Neural crest cell (in vitro differentiated cells): ENCODE results near the gene MEIG1. TPM values are rescaled to one million over a fixed set of nuclear protein-coding genes. Genes with fewer than 3 reads are reported as not detected.

Source experiments
- DNase-seq: peaks from one replicate; pipeline ENCODE4 v3.0.0; 2021; ENCODE audit warnings: low read depth, mixed read lengths, low spot score
- H3K27ac Mint-ChIP-seq: one replicate; pipeline ENCODE4 v1.8.0; 2021; ENCODE audit warnings: mild to moderate bottlenecking, mixed read lengths; ENCODE audit not compliant: unreplicated experiment
- H3K27me3 Mint-ChIP-seq: 2 replicates; pipeline ENCODE4 v1.8.0; 2021; ENCODE audit warnings: low read depth, mild to moderate bottlenecking, mixed read lengths
- H3K36me3 Mint-ChIP-seq: 2 replicates; pipeline ENCODE4 v1.8.0; 2021; ENCODE audit warnings: low read depth, mild to moderate bottlenecking, mixed read lengths
- H3K4me1 Mint-ChIP-seq: 2 replicates; pipeline ENCODE4 v1.8.0; 2021; ENCODE audit warnings: mixed read lengths
- H3K4me3 Mint-ChIP-seq: one replicate; pipeline ENCODE4 v1.8.0; 2021; ENCODE audit warnings: mild to moderate bottlenecking, mixed read lengths
- H3K9me3 Mint-ChIP-seq: 2 replicates; pipeline ENCODE4 v1.8.0; 2021; ENCODE audit warnings: mixed read lengths
- CTCF ChIP-seq: fragments of 200-600 bp; sonication (generic); conservative IDR thresholded peaks from 2 replicates; pipeline ENCODE4 v1.5.0; 2021; ENCODE audit warnings: antibody characterized with exemption, mild to moderate bottlenecking
- total RNA-seq: library from RNA; stranded (reverse); gene quantifications from 2 replicates; pipeline ENCODE4 v1.2.1, GENCODE V29; 2021

MEIG1 gene
- total RNA-seq, 1 donor from 2014 or later = 1.6 TPM

DNA sequence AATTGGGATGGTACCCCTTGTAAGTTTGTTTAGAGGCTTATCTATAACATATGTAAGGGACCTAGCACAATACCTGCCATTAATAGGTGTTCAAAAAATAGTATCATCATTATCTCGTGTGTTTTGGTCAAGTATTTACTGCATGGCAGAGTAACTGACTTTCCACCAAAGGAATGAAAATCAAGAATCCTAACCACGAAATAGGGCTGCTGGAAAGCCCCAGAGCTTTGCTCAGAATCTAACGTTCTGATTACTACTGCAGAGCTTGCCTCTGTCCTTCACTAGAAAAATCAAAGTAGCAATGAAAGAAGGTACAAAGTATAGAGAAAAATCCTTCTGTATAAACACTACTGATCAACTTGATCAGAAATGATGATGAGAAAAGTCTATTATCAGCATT, 40.2 kb upstream of the MEIG1 start:
- Mint-ChIP-seq H3K4me3 (no peak overlapping the region), H3K9me3 (peaks cover 19% of the 10 kb centered on the region), H3K27ac (no peak overlapping the region), H3K36me3 (peaks cover 73% of the 10 kb centered on the region), H3K4me1 (no peaks in the 10 kb centered on the region), H3K27me3 (no peaks in the 10 kb centered on the region)
- no peak for DNase-seq
- no peak for TF ChIP-seq CTCF

- H3K4me3 Mint-ChIP-seq = no peak overlapping the region
Observed at GRCh38 chr10:14924013-14924412, 35.2 kb upstream of the MEIG1 start.

GRCh38 chr10:14925268-14925667, 33.9 kb upstream of the MEIG1 start:
- Mint-ChIP-seq H3K27me3 (no peaks in the 10 kb centered on the region), H3K9me3 (no peaks in the 10 kb centered on the region), H3K36me3 (peaks cover 35% of the 10 kb centered on the region), H3K27ac (no peak overlapping the region), H3K4me1 (no peaks in the 10 kb centered on the region), H3K4me3 (no peak overlapping the region)
- DNase-seq = no peak
- TF ChIP-seq CTCF = no peak

More at GRCh38 chr10:14924013-14924412, 35.2 kb upstream of the MEIG1 start:
- no peaks in the 10 kb centered on the region for H3K4me1 Mint-ChIP-seq
- H3K27ac Mint-ChIP-seq = no peak overlapping the region
- H3K36me3 Mint-ChIP-seq = peaks cover 45% of the 10 kb centered on the region
- H3K9me3 Mint-ChIP-seq = no peaks in the 10 kb centered on the region
- DNase-seq = no peak
- TF ChIP-seq CTCF = no peak
- no peaks in the 10 kb centered on the region for H3K27me3 Mint-ChIP-seq

- TF ChIP-seq CTCF = no peak
- Mint-ChIP-seq H3K4me1 (no peaks in the 10 kb centered on the region), H3K36me3 (peaks cover 31% of the 10 kb centered on the region), H3K4me3 (no peak overlapping the region), H3K27me3 (no peaks in the 10 kb centered on the region), H3K27ac (no peak overlapping the region), H3K9me3 (no peaks in the 10 kb centered on the region)
- no peak for DNase-seq
Observed at GRCh38 chr10:14926061-14926470, 33.1 kb upstream of the MEIG1 start.

- Mint-ChIP-seq H3K36me3 (peaks cover 25% of the 10 kb centered on the region), H3K4me1 (no peaks in the 10 kb centered on the region), H3K27ac (no peak overlapping the region), H3K27me3 (no peaks in the 10 kb centered on the region), H3K4me3 (no peak overlapping the region), H3K9me3 (no peaks in the 10 kb centered on the region)
- TF ChIP-seq CTCF = no peak
- DNase-seq = no peak
Observed at GRCh38 chr10:14926722-14927416, 32.3 kb upstream of the MEIG1 start.
